H1 (cell line): ENCODE results near the gene BABAM2. TPM values are rescaled to one million over a fixed set of nuclear protein-coding genes. Genes with fewer than 3 reads are reported as not detected.

Experiments
- BACH1 ChIP-seq: IDR thresholded peaks from 2 replicates; pipeline ENCODE4 v1.6.1; 2012; ENCODE audit warnings: low read length, improper control_type of control experiment
- GTF2F1 ChIP-seq: IDR thresholded peaks from 2 replicates; pipeline ENCODE4 v1.6.1; 2012; ENCODE audit warnings: low read depth, low read length, improper control_type of control experiment, borderline replicate concordance
- NANOG ChIP-seq: IDR thresholded peaks from 2 replicates; pipeline ENCODE4 v1.6.1; 2011; ENCODE audit warnings: low read length, low read depth, mild to moderate bottlenecking, inconsistent platforms; ENCODE audit not compliant: insufficient read depth, poor library complexity, severe bottlenecking
- RBBP5 ChIP-seq: IDR thresholded peaks from 2 replicates; pipeline ENCODE4 v1.7.1; 2012; ENCODE audit warnings: low read depth, mild to moderate bottlenecking, inconsistent platforms, low read length, moderate library complexity, borderline replicate concordance
- RXRA ChIP-seq: IDR thresholded peaks from 2 replicates; pipeline ENCODE4 v1.6.1; 2011; ENCODE audit warnings: low read depth, mild to moderate bottlenecking, low read length, moderate library complexity; ENCODE audit not compliant: insufficient read depth
- SIX5 ChIP-seq: IDR thresholded peaks from 2 replicates; pipeline ENCODE4 v1.6.1; 2011; ENCODE audit warnings: mild to moderate bottlenecking, low read depth, low read length
- polyA plus RNA-seq, 7 experiments: library from polyadenylated mRNA; depleted of rRNA in 3 of 7; stranded (reverse) in 5 of 7; unstranded in 2 of 7; fragments of >200 nt in 5 of 7; fragments of 200-250 nt in 2 of 7; gene quantifications; 1 replicate in 5 of 7; 2 replicates in 1 of 7; 4 replicates in 1 of 7; pipeline versions ENCODE4 v1.2.1 to v1.2.3, GENCODE V29; 2011 to 2013; ENCODE audit warnings: missing spikeins in 2 of 7, mixed read lengths in 2 of 7
- total RNA-seq: library from RNA; stranded (reverse); fragmentation: NEBNext Ultra II Directional; extraction: Animal tissue kit (Norgen Biotek cat#: 25700); gene quantifications from 2 replicates; pipeline ENCODE4 v1.2.1, GENCODE V29; 2021

BABAM2 gene
- total and polyA plus RNA-seq, 2 of the 8 experiments (the other 6 are each of a cell fraction or from before 2014, with no cell fraction given): 15.8 to 20.9 TPM

- TF ChIP-seq GTF2F1 (no peak), BACH1 (no peak), RBBP5 (no peak), NANOG (no peak), RXRA (no peak), SIX5 (no peak)
Measured at GRCh38 chr2:28071221-28071620, 180.7 kb downstream of the BABAM2 start (continued).
